Neural cell (in vitro differentiated cells): ENCODE measurements around the gene TTYH3. TPM values are rescaled to one million over a fixed set of nuclear protein-coding genes. Genes with fewer than 3 reads are reported as not detected.
"Not testable (repeated sequence)": the region's sequence is repeated elsewhere in the genome, so short reads cannot be mapped to it uniquely, and the experiment has no call there.

Experiments used
- H2AFZ ChIP-seq: fragments of 200-600, 300-800 bp; sonication (generic), shearing (Covaris generic); 2 replicates; pipeline ENCODE4 v1.6.0; 2014; ENCODE audit warnings: low read depth, mild to moderate bottlenecking, antibody characterized with exemption, low read length, moderate library complexity
- H3F3A ChIP-seq: fragments of 200-600 bp; shearing (Covaris generic); 2 replicates; pipeline ENCODE4 v1.6.1; 2016; ENCODE audit warnings: mild to moderate bottlenecking, moderate library complexity, mixed read lengths, antibody characterized with exemption, low read length; ENCODE audit not compliant: insufficient read depth, poor library complexity, severe bottlenecking
- H3K27ac ChIP-seq: fragments of 200-600, 300-800 bp; sonication (generic), shearing (Covaris generic); 2 replicates; pipeline ENCODE4 v1.5.1; 2014; ENCODE audit warnings: mild to moderate bottlenecking, low read length, moderate library complexity
- H3K27me3 ChIP-seq: fragments of 300-800, 200-600 bp; sonication (generic), shearing (Covaris generic); 2 replicates; pipeline ENCODE4 v1.6.0; 2014; ENCODE audit warnings: mild to moderate bottlenecking, low read depth, low read length, moderate library complexity; ENCODE audit not compliant: insufficient read depth
- H3K36me3 ChIP-seq: fragments of 300-800, 200-600 bp; sonication (generic), shearing (Covaris generic); 2 replicates; pipeline ENCODE4 v1.5.1; 2014; ENCODE audit warnings: mild to moderate bottlenecking, antibody characterized with exemption, low read length, moderate library complexity; ENCODE audit not compliant: insufficient read depth
- H3K4me2 ChIP-seq: fragments of 300-800, 200-600 bp; sonication (generic), shearing (Covaris generic); 2 replicates; pipeline ENCODE4 v1.6.0; 2014; ENCODE audit warnings: mild to moderate bottlenecking, low read length
- H3K4me3 ChIP-seq: fragments of 300-800, 200-600 bp; sonication (generic), shearing (Covaris generic); 2 replicates; pipeline ENCODE4 v1.5.1; 2014; ENCODE audit warnings: mild to moderate bottlenecking, low read length, moderate library complexity
- H3K79me2 ChIP-seq: fragments of 200-600 bp; shearing (Covaris generic); replicated peaks from 2 replicates; pipeline ENCODE4 v1.6.0; 2014; ENCODE audit warnings: mild to moderate bottlenecking, low read length, moderate library complexity; ENCODE audit not compliant: insufficient read depth
- H3K9ac ChIP-seq: fragments of 300-800, 200-600 bp; sonication (generic), shearing (Covaris generic); 2 replicates; pipeline ENCODE4 v1.6.1; 2016; ENCODE audit warnings: mild to moderate bottlenecking, low read length, mixed read lengths
- H3K9me2 ChIP-seq: fragments of 200-600 bp; shearing (Covaris generic); 2 replicates; pipeline ENCODE4 v1.6.1; 2016; ENCODE audit warnings: mild to moderate bottlenecking, low read length, mixed read lengths; ENCODE audit not compliant: insufficient read depth
- H3K9me3 ChIP-seq: fragments of 200-600, 300-800 bp; sonication (generic), shearing (Covaris generic); 2 replicates; pipeline ENCODE4 v1.6.1; 2016; ENCODE audit warnings: mild to moderate bottlenecking, mixed run types, low read length, moderate library complexity, mixed read lengths
- H4K20me1 ChIP-seq: fragments of 200-600 bp; shearing (Covaris generic); 2 replicates; pipeline ENCODE4 v1.6.1; 2016; ENCODE audit warnings: mild to moderate bottlenecking, mixed run types; ENCODE audit not compliant: insufficient read depth
- CTCF ChIP-seq: fragments of 450-650 bp; IDR thresholded peaks from 2 replicates; pipeline ENCODE4 v1.5.1; 2014; ENCODE audit warnings: antibody characterized with exemption, mild to moderate bottlenecking, moderate library complexity; ENCODE audit not compliant: poor library complexity, severe bottlenecking
- EP300 ChIP-seq: fragments of 450-650 bp; conservative IDR thresholded peaks from 2 replicates; pipeline ENCODE4 v1.6.1; 2014; ENCODE audit warnings: antibody characterized with exemption, mild to moderate bottlenecking, moderate library complexity; ENCODE audit not compliant: poor library complexity, severe bottlenecking
- EZH2 ChIP-seq: fragments of 200-600, 300-800 bp; shearing (Covaris generic), sonication (generic); IDR thresholded peaks from 2 replicates; pipeline ENCODE4 v1.6.1; 2014; ENCODE audit warnings: antibody characterized with exemption, low read length, borderline replicate concordance, mild to moderate bottlenecking; ENCODE audit not compliant: insufficient read depth, poor library complexity, severe bottlenecking
- MXI1 ChIP-seq: fragments of 450-650 bp; conservative IDR thresholded peaks from 2 replicates; pipeline ENCODE4 v1.6.1; 2014; ENCODE audit warnings: antibody characterized with exemption, mild to moderate bottlenecking; ENCODE audit not compliant: poor library complexity, severe bottlenecking
- POLR2AphosphoS5 ChIP-seq: IDR thresholded peaks from 2 replicates; pipeline ENCODE4 v1.6.1; 2012
- RAD21 ChIP-seq: fragments of 450-650 bp; conservative IDR thresholded peaks from 2 replicates; pipeline ENCODE4 v1.6.1; 2014; ENCODE audit warnings: antibody characterized with exemption, mild to moderate bottlenecking, moderate library complexity
- REST ChIP-seq: IDR thresholded peaks from 2 replicates; pipeline ENCODE4 v1.6.1; 2012; ENCODE audit warnings: borderline replicate concordance
- SMC3 ChIP-seq: fragments of 450-650 bp; conservative IDR thresholded peaks from 2 replicates; pipeline ENCODE4 v1.6.1; 2014; ENCODE audit warnings: antibody characterized with exemption, mild to moderate bottlenecking, moderate library complexity; ENCODE audit not compliant: poor library complexity
- TAF1 ChIP-seq: IDR thresholded peaks from 2 replicates; pipeline ENCODE4 v1.6.1; 2012; ENCODE audit warnings: low read depth
- polyA plus RNA-seq: library from polyadenylated mRNA; depleted of rRNA; stranded (reverse); fragments of >200 nt; gene quantifications from 2 replicates; pipeline ENCODE4 v1.2.3, GENCODE V29; 2014

The TTYH3 gene
- polyA plus RNA-seq, 1 donor from 2014 or later, result 17.0 TPM

- Histone ChIP-seq H3K9me3 (no peaks in the 10 kb centered on the region), H3K27ac (no peak overlapping the region), H3K27me3 (peaks cover 30% of the 10 kb centered on the region), H3K36me3 (no peaks in the 10 kb centered on the region), H3K79me2 (no peaks in the 10 kb centered on the region), H3K4me3 (no peak overlapping the region), H3K9ac (no peak overlapping the region), H3K9me2 (no peaks in the 10 kb centered on the region), H4K20me1 (no peaks in the 10 kb centered on the region), H3K4me2 (no peak overlapping the region), H3F3A (no peaks in the 10 kb centered on the region), H2AFZ (no peak overlapping the region)
- TF ChIP-seq POLR2AphosphoS5 (no peak), RAD21 (no peak), SMC3 (no peak), REST (no peak), EP300 (no peak), CTCF (no peak), MXI1 (no peak), EZH2 (no peak), TAF1 (no peak)
Measured at GRCh38 chr7:2691011-2691707, 59.4 kb downstream of the TTYH3 start.

GRCh38 chr7:2691932-2692439 lies 60.2 kb downstream of the TTYH3 start:
- not testable (repeated sequence) for H3F3A ChIP-seq, H3K27ac ChIP-seq, H3K9me3 ChIP-seq, H3K4me2 ChIP-seq, H3K9me2 ChIP-seq, H4K20me1 ChIP-seq, H3K79me2 ChIP-seq, H2AFZ ChIP-seq, H3K36me3 ChIP-seq, H3K4me3 ChIP-seq, H3K9ac ChIP-seq
- H3K27me3 ChIP-seq, result peaks cover 28% of the 10 kb centered on the region
